ENCODE results near the gene PGLYRP4.
"Not testable (repeated sequence)": the region's sequence is repeated elsewhere in the genome, so short reads cannot be mapped to it uniquely, and the experiment has no call there.

Gene PGLYRP4

DNA sequence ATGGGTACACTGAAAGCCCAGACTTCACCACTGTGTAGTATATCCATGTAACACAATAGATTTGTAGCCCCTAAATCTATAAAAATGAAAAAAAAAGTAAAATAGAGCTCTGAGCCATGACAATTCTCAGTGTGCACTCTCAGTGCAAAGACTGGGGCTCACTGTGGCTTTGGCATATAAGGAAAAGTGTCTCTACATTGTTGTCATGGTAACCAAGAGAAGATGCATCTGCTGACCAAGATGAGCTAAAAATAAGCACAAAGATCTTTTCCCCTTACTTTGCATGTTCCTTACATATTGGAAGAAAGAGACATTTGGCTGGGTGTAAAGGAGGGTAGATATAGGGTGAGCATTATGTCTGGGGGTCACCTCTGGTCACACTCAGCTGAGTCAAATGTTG lies 12.0 kb downstream of the PGLYRP4 start:
- DNase-seq = no peak

DNA sequence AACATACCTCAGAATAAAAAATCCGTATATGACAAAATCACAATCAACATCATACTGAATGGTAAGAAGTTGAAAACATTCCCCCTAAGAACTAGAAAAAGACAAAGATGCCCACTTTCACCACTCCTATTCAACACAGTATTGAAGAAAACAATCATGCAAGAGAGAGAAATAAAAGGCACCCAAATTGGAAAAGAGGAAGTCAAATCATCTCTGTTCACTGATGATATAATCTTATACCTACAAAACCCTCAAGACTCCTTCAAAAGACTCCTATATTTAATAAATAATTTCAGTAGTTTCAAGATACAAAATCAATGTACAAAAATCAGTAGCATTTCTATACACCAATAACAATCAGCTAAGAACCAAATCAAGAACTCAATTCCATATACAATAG lies 14.7 kb downstream of the PGLYRP4 start:
- no peak for DNase-seq

DNA sequence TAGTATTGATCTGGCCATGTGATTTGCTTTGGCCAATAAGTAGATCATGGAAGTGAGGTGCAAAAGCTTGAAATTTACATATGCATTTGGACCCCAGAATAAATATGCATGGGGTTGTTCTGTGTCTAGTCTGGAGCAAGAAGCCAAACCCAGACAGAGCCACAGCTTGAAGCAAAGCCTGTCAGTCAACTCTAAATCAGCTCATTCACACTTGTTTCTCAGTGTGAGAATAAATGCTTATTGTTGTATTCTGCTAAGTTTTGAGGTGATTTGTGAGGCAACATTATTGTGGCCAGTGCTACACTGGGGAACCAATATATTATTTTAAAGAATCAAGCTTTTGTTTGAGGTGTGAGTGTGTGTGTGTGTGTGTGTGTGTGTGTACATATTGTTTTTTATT lies 23.7 kb downstream of the PGLYRP4 start:
- DNase-seq = no peak

DNA sequence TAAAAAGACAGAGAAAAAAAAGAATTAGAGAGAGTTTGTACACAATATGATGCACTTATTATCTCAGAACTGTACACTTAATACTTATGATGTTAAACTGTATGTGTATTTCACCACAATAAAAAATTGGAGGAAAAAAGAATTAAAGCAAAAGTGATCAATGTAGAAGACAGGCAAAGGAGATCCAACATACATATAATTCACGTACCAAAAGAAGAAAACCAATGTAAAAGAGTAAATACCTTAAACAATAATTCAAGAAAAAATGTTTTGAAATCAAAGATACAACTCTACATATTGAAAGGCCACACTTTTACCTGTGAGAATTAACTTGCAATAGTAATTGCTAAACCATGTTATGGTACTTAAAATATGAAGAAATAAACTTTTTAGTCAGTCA lies 26.1 kb downstream of the PGLYRP4 start:
- DNase-seq = no peak

DNA sequence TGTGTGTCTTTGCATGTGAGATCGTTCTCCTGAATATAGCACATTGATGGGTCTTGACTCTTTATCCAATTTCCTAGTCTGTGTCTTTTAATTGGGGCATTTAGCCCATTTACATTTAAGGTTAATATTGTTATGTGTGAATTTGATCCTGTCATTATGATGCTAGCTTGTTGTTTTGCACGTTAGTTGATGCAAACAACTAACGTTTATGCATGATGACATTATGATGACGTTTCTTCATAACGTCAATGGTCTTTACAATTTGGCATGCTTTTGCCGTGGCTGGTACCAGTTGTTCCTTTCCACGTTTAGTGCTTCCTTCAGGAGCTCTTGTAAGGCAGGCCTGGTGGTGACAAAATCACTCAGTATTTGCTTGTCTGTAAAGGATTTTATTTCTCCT lies 30.5 kb downstream of the PGLYRP4 start:
- not testable (repeated sequence) for DNase-seq

DNA sequence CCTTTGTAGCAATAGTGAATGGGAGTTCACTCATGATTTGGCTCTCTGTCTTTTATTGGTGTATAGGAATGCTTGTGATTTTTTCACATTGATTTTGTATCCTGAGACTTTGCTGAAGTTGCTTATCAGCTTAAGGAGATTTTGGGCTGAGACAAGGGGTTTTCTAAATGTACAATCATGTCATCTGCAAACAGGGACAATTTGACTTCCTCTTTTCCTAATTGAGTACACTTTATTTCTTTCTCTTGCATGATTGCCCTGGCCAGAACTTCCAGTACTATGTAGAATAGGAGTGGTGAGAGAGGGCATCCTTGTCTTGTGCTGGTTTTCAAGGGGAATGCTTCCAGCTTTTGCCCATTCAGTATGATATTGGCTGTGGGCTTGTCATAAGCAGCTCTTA lies 32.6 kb downstream of the PGLYRP4 start:
- not testable (repeated sequence) for DNase-seq

DNA sequence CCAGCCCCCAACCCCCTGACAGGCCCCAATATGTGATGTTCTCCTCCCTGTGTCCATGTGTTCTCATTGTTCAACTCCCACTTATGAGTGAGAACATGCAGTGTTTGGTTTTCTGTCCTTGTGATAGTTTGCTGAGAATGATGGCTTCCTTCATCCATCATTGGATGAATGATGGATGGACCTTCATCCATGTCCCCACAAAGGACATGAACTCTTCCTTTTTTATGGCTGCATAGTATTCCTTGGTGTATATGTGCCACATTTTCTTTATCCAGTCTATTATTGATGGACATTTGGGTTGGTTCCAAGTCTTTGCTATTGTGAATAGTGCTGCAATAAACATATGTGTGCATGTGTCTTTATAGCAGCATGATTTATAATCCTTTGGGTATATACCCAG lies 34.3 kb downstream of the PGLYRP4 start:
- DNase-seq = not testable (repeated sequence)

DNA sequence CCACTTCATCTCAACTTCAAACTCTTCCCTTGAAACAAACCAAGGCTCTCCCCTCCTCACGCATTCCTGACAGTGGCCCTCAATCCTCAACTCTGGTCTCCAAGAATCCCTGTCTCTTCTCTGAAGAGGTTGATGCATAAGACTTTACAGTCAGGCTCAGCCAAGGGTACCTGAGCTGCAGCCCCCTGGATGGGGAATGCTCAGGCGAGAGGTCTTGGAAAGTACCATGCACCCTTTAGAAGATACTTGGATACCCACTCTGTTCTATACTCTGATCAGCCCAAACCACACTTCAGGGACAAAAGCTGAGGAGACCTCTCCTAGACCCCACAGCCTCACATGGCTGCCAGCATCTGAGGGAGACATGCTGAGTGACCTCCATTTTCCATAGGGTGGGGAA lies 35.4 kb downstream of the PGLYRP4 start:
- DNase-seq = no peak

DNA sequence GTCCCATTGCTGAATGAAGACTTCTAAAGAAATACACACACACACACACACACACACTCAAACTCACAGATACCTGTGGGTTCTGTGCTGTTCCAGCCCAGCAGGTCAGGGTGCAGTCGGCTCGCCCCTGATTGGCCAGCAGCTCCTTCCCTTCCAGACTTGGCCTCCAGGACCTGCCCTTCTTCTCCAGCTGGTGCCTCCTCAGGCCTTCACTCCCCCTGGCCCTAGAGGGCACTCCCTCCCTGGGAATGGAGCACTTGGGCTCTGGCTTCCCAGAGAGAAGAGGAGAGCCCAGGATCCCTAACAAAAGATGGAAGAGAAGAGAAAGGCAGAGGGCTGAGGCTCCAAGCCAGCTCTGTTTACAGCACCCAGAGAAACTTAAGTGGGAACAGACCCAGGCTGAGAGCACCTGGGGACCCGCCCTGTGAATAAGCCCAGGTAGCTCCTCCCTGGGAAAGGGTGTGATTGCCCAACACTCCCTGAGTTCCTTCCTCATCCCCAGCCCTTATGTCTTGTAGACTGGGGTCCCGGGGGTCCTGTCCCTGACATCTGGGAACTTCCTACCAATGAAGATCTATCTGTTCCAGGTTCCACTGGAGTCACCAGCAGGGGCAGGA lies 36.0 kb downstream of the PGLYRP4 start, which contains the start of gene PGLYRP3:
Gene PGLYRP3 (minus strand): TSS at position 383 of the 617 bp plus-strand sequence. CDS start 2,287 bp downstream, outside the sequence.
- DNase-seq = no peak

DNA sequence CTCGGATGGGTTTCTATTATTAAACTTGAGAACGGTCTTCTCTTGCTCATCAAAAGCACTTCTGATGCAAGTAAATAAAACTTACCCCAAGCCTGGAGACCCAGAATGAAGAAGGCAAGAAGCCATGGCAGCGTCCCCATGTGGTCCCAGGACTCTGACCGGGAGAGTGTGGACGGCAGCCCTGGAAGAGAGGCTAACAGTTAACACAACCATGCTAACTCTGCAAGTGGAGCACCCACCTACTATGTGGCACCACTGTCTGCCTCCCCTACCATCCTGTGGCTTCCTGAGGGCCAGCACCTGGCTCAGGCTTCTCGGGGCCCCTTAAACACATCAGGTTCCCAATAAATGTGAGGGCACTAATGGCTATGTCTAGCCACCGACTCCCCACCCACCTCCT lies 38.1 kb downstream of the PGLYRP4 start:
- DNase-seq = no peak

DNA sequence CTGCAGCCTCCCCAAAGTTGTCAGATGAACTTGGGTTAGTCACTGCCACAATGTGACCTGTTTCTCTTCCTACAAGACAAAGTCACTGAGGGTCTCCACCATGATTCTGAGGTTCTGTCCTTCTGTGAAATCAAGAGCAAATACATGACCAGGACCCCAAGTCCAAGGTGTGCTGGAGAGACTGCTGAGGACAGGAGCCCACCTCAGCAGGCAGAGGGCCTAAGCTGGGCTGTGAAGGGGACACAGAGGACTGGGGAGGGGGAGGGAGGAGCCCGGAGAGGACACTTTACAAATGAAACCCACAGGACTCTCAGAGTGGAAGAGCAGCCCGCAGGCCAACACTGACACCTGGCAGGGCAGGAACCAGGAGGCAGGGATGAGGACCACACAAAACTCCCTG lies 39.2 kb downstream of the PGLYRP4 start:
- DNase-seq = no peak

DNA sequence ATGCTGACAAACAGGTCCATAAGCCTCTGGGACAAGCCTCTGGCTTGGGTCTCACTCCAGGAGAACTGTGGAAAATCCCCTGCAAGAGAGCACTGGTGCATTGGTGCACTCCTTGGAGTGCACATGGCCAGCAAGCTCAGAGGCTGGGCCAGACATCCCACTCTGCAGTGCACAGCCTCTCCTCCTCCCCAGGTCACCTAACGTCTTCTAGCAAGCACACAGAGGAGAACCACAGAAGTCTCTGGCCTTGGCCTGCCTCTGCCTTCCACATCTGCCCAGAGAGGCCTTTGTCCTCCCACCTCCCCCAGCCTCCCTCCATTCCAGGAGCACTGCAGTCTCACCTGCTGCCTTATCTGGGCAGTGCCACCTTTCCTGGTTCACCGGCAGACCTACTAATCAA lies 40.1 kb downstream of the PGLYRP4 start:
- no peak for DNase-seq

DNA sequence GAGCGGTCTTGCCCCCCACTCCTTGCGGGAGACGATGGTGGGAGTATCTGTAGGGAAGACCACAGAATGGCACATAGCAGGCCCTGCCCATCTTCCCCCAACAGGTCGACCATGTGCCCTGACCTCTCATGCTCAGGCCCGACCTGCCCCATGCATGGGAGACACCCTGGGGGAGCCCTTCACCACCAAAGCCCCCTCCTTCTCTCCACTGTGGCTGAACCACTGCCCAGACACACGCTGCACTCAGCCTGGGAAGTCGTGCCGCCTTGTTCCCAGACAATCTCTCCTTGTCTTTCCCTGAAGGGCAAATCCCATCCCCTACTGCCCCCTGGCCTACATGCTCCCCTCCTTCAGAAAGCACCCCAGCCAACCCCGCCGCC lies 41.4 kb downstream of the PGLYRP4 start:
- no peak for DNase-seq

DNA sequence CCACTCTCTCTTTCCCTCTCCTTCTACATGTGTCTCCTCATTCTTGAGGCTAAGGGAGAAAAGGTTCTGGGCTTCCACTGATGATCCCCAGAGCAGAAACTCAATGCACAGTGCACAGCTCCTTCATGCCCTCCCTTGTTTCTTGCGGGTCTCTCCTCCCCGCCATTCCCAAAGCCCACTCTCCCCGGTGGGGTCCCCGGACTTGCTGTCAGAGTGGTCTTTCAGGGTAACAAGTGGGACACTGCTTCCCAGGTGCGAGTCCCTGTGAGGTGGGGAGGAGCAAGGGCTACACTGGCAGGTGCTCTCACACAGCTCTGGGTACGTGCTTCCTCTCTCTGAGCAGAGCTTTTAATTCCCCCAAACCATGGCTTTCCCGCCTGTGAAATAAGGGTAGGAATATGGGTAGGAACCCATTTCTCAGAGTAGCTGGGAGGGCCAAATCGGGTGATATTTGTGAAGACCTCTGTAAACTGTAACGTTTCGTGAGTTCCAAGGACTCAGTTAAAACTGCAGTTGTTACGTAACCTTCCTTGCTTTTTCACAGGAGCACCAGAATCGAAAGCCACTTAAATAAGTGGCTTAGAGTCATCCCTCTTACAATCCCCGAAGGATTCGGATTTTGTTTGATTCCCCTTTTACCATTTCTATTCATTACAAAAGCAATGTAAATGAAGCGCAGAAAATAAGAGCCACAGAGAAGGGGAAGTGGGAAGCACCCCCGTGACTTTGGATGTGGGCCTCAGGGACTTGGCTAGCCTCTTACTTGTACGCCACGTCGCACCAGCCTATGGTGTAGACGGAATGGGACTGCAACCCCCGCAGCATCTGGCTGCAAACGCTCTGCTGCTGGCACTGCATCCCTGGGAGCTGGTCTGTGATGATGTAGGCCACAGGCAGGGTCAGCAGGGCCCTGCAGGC lies 42.1 kb downstream of the PGLYRP4 start:
- DNase-seq = no peak

DNA sequence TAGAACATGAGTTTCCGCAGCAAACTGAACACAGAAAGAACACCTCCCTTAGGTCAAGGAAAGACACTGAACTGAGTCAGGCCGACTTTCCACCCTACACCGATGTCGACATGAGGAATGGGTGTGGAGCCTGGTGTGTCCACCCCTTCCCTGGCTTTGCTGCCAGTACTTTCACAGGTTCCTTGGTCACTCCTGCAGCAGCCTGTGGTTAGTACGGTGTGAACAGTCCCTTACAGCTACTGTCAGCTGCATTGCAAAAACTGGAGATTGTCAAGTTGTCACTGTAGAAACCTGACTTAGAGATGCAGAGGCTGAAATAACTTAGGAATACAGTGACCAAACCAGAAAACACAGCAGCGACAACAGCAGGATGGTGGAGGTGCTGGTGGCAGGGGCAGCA lies 43.0 kb downstream of the PGLYRP4 start:
- DNase-seq = no peak

DNA sequence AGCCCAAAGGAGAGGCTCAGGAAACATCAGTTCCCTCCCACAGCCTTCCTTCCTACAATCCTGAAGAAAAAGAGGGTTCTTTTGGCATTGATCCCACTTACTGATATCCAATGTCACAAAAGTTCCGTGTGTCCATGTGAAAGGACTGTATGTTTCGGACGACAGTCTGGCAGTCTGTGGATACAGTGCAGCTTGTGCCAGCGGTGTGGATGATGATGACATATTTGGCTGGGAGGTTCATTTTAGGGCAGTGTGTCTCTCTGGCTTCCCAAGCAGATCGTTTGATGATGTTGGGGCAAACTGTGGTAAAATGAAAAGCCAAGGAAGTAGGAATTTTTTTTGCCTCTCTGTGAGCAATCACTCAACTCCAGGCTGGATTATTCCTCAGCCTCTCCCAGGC lies 46.3 kb downstream of the PGLYRP4 start:
- DNase-seq = no peak

DNA sequence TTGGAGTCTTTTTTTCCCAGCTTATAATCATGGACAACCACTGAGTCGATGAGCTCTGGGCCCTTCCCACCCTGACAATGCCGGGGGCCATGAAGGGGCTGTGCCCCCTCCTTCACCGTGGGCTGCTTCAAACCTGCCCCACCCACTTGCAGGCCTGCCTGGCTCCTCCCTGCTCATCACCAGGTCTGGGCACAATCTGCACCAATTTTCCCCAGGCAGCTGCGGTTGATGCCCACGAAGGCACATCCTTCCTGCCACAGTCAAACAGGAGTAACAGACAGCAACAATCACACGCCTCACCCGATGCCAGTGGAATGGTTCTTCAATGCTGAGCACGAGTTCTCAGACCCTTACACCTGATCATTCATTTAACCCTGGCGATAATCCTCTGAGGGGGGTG lies 54.8 kb downstream of the PGLYRP4 start:
- DNase-seq = peak; percentile 56

DNA sequence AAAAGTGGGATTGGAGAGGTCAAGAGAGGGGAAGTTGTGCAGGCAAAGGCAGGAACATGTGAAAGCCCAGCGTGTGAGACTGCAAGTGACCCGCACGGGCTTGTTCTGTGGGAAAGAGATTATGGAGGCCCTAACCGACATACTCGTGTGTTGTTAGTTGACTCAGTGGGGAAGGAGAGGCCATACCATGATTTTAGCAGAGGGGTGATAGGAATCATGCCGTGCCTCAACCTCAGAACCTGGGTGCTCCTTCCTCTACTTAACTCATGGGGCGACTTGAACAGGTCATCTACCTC lies 55.2 kb downstream of the PGLYRP4 start:
- DNase-seq = no peak

DNA sequence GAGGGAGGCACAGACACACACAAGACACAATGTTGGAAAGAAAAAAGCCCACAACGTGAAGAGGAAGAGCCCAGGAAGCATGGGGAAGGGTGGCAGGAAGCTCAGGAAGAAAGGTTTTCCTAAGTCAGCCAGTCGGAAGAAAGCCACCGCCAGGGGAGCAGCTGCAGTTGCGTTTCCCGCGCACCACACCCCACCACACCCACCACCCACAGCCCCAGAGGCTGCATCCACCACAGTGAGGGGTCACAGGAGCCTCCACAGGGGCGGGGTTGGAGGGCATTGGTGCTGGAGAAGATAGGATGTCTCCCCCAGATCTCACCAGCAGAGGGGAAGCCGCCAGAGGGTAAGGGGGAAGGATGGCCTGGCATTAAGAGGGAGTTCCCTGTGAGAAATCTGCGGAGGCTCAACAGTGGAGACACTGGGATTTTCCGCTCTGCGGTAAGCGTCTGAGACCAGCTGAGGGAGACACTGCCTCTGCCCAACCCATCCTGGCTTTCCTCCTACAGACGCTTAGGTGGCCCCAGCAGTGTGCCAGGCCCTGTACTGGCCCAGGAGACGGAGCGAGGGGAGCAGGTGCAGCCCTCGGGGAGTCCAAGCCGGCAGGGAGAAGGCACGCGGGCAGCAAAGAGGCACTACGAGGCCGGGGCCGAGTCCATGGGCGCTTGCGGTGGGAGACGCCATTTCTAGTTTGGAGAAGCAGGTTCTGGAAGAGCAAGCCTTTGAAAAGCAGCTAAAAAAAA lies 55.7 kb downstream of the PGLYRP4 start:
- no peak for DNase-seq

DNA sequence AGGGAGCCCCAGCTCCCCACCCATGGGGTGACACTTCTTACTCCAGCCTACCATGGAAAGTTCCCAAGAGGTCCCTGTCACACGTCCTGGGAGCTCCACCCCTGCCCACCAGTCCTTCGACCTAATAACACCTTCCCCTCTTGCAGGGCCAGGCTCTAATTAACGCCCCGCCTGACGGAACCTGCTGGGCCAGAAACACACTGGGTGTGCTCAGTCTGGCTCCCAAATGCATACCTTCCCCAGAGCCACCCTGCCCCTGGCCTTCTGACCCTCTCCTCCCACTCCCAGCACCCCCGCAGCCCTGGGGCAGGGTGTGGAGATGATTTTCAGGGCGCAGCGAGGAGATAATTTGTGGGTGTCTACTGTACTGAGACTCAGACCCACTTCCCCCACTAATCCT lies 56.5 kb downstream of the PGLYRP4 start:
- DNase-seq = no peak

DNA sequence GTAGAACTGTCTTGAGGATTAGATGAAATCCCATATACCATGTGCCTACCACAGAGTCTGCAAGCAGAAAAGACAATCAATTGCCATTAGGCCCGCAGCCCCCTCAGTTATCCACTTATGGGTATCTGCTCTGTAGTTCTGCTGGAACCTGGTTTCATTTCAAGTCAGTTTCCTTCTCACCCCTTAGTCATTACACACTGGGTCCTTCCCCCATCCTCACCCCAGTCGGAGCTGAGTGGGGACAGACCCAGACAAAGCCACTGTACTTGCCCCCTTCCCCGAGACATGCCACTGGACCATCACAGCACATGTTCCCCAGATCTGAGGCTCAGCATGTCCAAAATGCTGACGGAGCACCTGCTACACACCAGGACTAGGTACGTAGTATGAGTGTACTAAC lies 57.1 kb downstream of the PGLYRP4 start:
- DNase-seq = no peak

DNA sequence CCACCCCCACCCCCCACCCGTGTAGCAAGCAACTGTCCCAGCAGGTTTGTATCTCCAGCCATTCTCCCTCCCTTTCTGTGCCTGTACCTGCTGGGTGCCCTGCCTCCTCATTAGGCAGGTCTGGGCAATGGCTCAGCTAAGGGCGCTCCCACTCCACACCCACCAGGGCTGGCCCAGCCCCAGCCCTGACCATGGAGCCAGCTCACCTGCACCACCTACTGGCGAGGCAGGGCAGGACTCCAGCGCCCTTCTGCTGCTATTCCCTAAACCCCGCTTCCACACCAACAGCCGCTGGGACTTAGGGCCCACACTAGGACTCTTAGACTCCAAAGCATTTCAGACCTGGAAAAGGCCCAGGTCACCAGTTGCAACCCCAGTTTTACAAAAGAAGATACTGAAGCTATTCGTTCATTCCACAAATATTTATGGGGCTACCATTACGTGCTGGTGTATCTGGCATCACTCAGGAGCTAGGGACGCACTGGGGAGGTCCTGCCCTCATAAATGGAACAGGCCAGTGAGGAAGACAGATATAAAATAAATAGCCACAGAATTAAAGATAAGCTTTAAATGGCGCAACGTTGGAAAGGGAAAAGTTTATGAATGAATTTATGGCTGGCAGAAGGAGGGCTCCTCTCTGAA lies 59.9 kb downstream of the PGLYRP4 start:
- DNase-seq = no peak

Measured in GDM1 (cell line).